ENCODE measurements around the gene PPP1R16B.

The PPP1R16B gene

DNA sequence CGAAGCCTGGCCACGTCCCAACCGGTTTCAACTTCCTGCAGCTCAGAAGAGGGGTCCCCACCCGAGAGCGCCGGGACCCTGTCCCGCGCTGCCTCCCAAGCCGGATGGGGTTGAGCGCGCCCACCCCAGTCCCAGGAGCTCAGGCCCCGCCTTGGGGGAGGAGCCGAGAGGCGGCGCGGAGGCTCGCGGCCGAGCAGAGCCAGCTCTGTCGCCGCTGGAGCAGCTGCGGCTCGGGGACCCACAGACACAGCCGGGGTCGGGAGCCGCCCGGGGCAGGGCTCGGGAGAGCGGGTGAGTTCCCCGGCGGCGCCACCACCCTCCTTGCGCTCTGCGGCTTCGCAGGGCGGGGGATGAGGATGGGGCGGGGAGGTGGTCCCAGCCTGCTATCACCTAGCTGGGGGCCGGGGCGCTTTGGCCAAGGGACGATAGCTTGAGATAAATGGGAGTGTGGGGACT, at the start of gene PPP1R16B:
PPP1R16B (plus strand) TSS at position 196 of the 456 bp plus-strand sequence. CDS start 30,229 bp downstream, outside the sequence.
- ATAC-seq = peak; percentile 90
- peaks cover 36% of the 10 kb centered on the region for H3K36me3 Mint-ChIP-seq

DNA sequence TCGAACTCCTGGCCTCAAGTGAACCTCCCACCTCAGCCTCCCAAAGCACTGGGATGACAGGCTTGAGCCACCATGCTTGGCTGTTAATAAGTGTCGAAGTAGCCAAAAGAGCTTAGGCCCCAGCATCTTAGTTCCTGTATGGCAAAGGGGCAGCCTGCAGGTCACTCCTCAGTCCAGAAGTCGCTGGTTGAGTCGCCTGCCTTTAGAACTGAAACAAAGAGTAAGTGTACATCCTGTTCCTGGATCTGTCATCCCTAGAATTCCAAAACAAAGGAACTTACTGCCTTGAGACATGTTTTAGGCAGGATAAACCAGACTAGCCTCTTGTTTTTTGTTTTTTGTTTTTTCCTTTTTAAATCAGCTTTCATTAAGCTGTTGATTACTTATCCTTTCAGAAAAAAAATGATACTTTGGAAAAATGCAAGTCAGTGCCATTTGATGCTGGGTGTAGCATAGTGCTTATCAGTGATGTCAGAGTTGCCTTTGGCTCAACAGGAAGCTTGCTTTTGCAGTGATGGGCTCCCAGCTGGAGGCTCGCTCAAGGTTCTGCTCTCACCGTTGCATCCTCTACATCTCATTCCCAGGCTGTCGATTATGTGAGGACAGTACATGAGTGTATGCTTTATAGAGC, 48.2 kb upstream of the PPP1R16B start:
- no peaks in the 10 kb centered on the region for H3K9me3 Mint-ChIP-seq
- H3K27ac Mint-ChIP-seq = no peak overlapping the region
- peaks cover under 1% of the 10 kb centered on the region for H3K4me1 Mint-ChIP-seq
- H3K36me3 Mint-ChIP-seq = peaks cover 100% of the 10 kb centered on the region
- ATAC-seq = no peak
- DNase-seq (ENCODE audit: low spot score in 2 of 2) = no peak
- H3K4me3 Mint-ChIP-seq = no peak overlapping the region

More for the DNA sequence above, at the start of gene PPP1R16B:
- Mint-ChIP-seq H3K4me3 (peak within 1 kb of the TSS; percentile 98), H3K9me3 (no peaks in the 10 kb centered on the region), H3K27ac (peak within 1 kb of the TSS; percentile 96), H3K4me1 (peaks cover 53% of the 10 kb centered on the region)
- DNase-seq (ENCODE audit: low spot score in 2 of 2) = peak in 1 of 2 donors; percentile 68

DNA sequence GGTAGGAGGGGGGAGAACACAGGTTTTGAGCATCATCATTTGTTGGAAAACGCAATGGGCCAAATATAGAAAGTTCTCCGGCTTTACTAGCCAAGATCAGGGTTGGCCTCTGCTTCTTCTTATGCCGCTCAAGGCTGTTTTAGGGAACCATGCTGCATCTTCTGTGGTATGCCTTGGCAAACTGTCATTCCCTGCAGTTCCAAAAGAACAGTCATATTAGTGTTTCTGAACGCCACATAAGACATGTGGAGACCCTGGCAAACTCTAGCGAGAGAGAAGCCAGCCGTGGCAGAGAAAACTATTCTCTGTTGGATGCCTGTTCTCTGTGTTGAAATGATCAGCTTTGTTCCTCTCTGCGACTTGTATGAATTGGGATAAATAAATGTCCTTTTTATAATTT, 46.4 kb upstream of the PPP1R16B start:
- H3K4me3 Mint-ChIP-seq = no peak overlapping the region
- DNase-seq (ENCODE audit: low spot score in 2 of 2) = no peak
- peaks cover 95% of the 10 kb centered on the region for H3K36me3 Mint-ChIP-seq
- peaks cover 16% of the 10 kb centered on the region for H3K4me1 Mint-ChIP-seq
- H3K27ac Mint-ChIP-seq = no peak overlapping the region
- no peaks in the 10 kb centered on the region for H3K9me3 Mint-ChIP-seq
- ATAC-seq = no peak

DNA sequence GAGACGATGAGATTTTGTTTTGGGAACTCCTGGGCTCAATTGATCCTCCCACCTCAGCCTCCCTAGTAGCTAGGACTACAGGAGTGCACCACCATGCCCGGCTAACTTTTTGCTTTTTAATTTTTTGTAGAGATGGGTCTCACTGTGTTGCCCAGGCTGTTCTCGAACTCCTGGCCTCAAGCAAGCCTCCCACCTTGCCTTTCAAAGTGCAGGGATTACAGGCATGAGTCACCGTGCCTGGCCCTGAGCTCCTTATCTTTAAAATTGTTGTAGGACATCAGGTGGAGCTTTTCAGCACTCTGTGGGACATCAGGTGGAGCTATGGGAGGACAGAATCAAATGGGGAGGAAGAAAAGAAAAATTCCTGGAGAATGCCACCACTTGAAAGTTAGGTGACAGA, 44.5 kb upstream of the PPP1R16B start:
- DNase-seq (ENCODE audit: low spot score in 2 of 2) (no peak), ATAC-seq (no peak)
- H3K4me3 Mint-ChIP-seq = no peak overlapping the region
- H3K36me3 Mint-ChIP-seq = peaks cover 91% of the 10 kb centered on the region
- H3K27ac Mint-ChIP-seq = no peak overlapping the region
- no peaks in the 10 kb centered on the region for H3K9me3 Mint-ChIP-seq
- H3K4me1 Mint-ChIP-seq = peaks cover 27% of the 10 kb centered on the region

DNA sequence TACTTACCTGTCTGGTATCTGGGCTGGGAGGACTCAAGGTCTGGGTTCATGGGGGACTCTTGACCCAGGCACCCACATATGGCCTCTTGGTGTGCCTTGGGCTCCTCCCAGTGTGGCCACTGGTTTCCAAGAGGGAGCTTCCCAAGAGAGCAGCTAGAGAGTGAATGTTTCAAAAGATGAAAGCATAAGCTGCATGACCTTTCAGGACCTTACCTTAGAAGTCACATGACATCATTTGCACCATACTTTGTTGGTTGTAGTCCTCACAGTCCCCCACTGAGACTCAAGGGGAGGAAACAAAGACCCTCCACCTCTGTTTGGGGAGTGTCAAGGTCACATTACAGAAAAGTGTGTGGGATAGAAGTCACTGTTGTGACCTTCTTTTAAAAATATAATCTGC, 43.3 kb upstream of the PPP1R16B start:
- Mint-ChIP-seq H3K4me3 (no peak overlapping the region), H3K27ac (peak overlapping the region; percentile 38), H3K36me3 (peaks cover 91% of the 10 kb centered on the region)

DNA sequence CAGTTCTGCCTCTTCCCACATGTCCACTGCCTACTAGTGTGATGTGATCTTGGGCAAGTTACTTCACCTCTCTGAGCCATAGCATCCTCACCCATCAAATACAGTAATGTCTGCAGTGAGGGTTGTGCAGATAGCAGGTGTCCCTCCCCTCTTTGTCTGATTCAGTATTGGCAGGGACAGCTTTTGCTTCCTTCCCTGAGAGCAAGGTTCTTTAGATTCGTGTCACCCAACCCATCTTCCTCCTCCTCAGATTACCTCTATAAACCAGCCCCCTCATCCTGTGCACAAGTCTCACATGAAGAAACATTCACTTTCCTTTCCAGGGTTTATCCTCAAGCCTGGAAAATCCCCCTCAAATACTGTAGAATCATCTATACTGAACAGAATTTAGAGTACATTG, 41.9 kb upstream of the PPP1R16B start:
- Mint-ChIP-seq H3K36me3 (peaks cover 85% of the 10 kb centered on the region), H3K4me3 (no peak overlapping the region), H3K27ac (peak overlapping the region; percentile 38), H3K4me1 (peaks cover 27% of the 10 kb centered on the region), H3K9me3 (no peaks in the 10 kb centered on the region)
- ATAC-seq (peak; percentile 45), DNase-seq (ENCODE audit: low spot score in 2 of 2) (no peak)

More for the DNA sequence above, 43.3 kb upstream of the PPP1R16B start:
- no peak for DNase-seq (ENCODE audit: low spot score in 2 of 2)
- H3K4me1 Mint-ChIP-seq = peaks cover 27% of the 10 kb centered on the region
- H3K9me3 Mint-ChIP-seq = no peaks in the 10 kb centered on the region
- no peak for ATAC-seq

DNA sequence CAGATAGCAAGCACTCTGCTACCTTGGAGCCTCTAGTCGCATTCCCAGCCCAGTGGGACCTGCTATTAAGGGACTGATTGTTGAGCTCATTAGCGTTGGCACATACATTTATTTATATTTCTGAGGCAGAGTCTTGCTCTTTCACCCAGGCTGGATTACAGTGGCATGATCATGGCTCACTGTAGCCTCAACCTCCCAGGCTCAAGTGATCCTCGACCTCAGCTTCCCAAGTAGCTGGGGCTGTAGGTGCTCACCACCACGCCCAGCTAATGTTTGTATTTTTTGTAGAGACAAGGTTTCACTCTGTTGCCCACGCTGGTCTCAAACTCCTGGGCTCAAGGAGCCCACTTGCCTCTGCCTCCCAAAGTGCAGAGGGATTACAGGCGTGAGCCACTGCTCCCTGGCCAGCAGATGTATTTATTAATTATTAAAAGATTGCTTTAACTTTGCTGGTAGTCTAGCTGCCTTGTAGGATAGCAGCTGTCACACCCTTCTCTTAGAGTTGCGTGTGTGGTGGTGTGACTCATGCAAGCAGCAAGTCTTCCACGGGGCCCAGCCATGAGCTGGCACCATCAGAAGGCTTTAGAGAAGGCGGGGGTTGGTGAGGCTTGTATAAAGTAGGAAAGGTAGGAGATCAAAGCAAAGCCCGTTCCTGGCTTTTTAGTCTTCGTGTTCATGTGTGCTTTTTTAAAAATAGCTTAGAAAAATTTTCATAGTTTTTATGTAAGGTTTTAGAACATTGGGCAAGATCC, 40.8 kb upstream of the PPP1R16B start:
- ATAC-seq (peak; percentile 100), DNase-seq (ENCODE audit: low spot score in 2 of 2) (peak in 1 of 2 donors; percentile 24)
- no peaks in the 10 kb centered on the region for H3K9me3 Mint-ChIP-seq
- peak overlapping the region; percentile 25 for H3K4me3 Mint-ChIP-seq
- H3K36me3 Mint-ChIP-seq = peaks cover 74% of the 10 kb centered on the region
- H3K27ac Mint-ChIP-seq = peak overlapping the region; percentile 80
- peaks cover 27% of the 10 kb centered on the region for H3K4me1 Mint-ChIP-seq

DNA sequence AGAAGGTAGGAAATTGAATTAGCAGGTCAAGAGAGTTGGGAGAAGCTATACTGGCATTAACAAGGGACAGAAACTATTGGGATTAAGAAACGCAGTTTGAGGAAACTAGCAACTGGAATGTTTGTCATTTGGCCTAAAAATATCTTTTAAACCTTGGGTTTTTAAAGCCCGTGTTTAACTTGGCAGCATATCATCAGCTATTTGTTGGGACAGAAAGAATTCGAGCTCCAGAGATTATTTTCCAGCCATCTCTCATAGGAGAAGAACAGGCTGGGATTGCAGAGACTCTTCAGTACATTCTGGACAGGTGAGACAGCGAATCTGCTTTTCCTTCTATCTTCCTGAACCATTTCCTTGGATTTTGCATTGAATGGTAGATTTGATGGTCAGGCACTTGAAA, 39.4 kb upstream of the PPP1R16B start:
- DNase-seq (ENCODE audit: low spot score in 2 of 2) = no peak
- Mint-ChIP-seq H3K27ac (no peak overlapping the region), H3K4me3 (no peak overlapping the region), H3K4me1 (peaks cover 27% of the 10 kb centered on the region), H3K9me3 (no peaks in the 10 kb centered on the region), H3K36me3 (peaks cover 61% of the 10 kb centered on the region)
- ATAC-seq = no peak

DNA sequence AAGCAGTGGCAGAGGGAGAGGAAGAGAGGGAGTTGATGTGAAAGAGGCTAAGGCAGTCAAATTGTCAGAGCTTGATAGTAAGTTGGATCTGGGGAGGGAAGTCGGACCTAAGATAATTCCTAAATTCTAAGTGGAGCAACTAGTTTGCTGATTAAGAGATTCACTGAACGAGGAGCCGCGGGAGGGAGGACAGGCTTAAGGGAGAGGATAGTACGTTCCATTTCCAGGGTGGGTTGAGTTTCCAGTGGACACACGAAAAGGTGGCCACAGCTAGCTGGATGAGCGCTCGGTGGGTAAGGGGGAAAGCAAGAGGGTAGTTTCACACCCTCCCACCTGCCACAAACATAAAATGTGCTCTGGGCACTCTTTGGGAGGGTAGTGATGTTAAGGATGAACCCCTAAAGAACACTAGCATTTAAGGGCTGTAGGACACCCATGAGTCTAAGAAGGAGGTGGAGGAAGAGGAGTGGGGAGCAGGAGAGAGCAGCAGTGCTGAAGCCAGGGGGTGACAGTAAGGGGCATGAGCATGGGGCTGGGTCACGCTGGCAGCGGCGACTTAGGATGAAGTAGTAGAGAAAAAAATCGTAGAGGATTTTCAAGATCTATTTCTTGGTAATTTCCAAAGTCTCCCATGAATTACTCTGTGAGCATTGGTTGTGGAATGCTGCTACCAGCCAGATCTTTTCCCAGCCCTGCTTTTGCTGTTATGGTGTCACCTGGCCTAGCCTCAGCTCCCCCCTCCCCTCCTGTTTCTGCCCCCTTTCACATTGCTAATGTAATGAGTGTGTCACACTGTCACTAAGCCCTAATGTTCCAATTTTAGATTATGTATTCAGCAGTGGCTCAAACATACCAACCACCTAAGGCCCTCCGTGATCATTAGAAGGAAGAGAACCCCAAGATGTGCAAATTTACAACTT, 35.9 kb upstream of the PPP1R16B start:
- H3K9me3 Mint-ChIP-seq = peaks cover 7% of the 10 kb centered on the region
- no peak overlapping the region for H3K4me3 Mint-ChIP-seq
- peaks cover 6% of the 10 kb centered on the region for H3K4me1 Mint-ChIP-seq
- no peak for DNase-seq (ENCODE audit: low spot score in 2 of 2)
- H3K27ac Mint-ChIP-seq = peak overlapping the region; percentile 9
- no peak for ATAC-seq
- peaks cover 64% of the 10 kb centered on the region for H3K36me3 Mint-ChIP-seq

DNA sequence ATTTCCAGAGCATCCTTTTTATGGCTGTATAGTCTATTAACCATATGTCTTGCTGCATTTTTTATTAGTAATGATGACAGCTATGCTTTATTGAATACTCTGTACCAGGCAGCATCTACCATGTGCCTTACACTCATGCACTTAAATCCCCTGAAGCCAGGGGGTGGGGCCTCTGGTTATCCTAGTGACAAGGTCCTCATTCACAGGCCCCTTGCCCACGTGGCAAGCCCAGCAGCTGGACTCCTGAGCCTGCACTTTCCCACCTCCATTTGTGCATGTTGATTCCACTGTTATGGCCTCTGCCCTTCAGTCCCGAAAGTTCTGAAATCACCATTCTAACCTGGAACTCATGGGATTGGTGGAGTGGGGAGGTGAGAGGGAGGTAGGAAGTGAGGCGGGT, 35.0 kb upstream of the PPP1R16B start:
- Mint-ChIP-seq H3K4me3 (no peak overlapping the region), H3K9me3 (peaks cover 7% of the 10 kb centered on the region), H3K4me1 (no peaks in the 10 kb centered on the region), H3K27ac (peak overlapping the region; percentile 66), H3K36me3 (peaks cover 56% of the 10 kb centered on the region)
- ATAC-seq (no peak), DNase-seq (ENCODE audit: low spot score in 2 of 2) (no peak)

DNA sequence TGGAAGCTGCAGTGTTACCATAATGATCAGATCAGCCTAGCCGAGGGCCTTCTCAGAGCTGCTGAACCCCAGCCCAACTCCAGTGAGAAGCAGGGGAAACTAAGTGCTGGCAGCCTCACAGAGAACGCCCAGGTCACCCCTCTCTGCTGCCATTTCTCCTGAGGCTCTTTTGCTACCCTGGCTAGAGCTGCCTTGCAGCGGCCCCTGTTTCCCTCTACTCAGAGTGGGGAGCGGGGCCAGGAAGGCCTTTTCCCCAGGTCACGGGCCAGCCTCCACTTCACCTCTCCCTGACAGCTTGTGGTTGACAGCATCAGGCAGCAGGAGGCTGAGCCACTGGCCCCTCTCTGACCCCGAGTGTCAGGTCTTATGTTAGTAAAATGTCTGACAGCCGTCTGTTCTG, 34.5 kb upstream of the PPP1R16B start:
- Mint-ChIP-seq H3K27ac (peak overlapping the region; percentile 66), H3K36me3 (peaks cover 52% of the 10 kb centered on the region), H3K4me3 (no peak overlapping the region), H3K4me1 (peaks cover under 1% of the 10 kb centered on the region), H3K9me3 (peaks cover 7% of the 10 kb centered on the region)
- no peak for DNase-seq (ENCODE audit: low spot score in 2 of 2)
- ATAC-seq = no peak

DNA sequence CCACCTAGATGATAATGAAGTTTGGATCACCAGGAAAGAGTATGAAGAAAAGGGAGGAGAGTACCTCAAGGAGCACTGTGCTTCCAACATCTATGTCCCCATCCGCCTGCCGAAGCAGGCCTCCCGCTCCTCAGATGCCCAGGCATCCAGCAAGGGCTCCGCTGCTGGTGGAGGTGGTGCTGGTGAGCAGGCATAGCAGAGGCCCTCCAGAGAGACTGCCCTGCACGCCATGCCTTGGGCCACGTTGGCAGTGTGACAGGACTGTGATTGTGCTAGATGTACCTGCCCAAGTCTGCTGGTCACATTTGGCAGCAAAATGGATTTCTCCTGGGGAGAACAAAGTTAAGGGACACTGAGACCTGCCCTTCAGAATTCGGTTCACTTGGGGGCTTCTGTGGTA, 33.9 kb upstream of the PPP1R16B start:
- no peak for ATAC-seq
- Mint-ChIP-seq H3K4me3 (no peak overlapping the region), H3K27ac (peak overlapping the region; percentile 66), H3K4me1 (peaks cover 7% of the 10 kb centered on the region), H3K36me3 (peaks cover 51% of the 10 kb centered on the region), H3K9me3 (peaks cover 7% of the 10 kb centered on the region)
- no peak for DNase-seq (ENCODE audit: low spot score in 2 of 2)

DNA sequence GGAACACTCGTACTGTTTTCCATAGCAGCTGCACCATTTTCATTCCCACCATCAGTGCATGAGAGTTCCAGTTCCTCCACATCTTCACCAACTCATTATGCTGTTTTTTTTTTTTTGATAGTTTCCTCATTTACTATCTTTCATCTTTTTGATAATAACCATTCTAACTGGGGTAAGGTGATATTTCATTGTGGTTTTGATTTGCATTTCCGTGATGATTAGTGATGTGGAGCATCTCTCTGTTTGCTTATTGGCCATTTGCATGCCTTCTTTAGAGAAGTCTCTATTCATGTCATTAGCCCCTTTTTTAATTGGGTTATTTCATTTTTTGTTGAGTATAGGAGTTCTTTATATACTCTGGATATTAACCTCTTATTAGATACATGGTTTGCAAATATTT, 31.3 kb upstream of the PPP1R16B start:
- H3K9me3 Mint-ChIP-seq = peaks cover 7% of the 10 kb centered on the region
- no peak overlapping the region for H3K27ac Mint-ChIP-seq
- peaks cover 8% of the 10 kb centered on the region for H3K4me1 Mint-ChIP-seq
- DNase-seq (ENCODE audit: low spot score in 2 of 2) = no peak
- peaks cover 41% of the 10 kb centered on the region for H3K36me3 Mint-ChIP-seq
- ATAC-seq = no peak
- H3K4me3 Mint-ChIP-seq = no peak overlapping the region

DNA sequence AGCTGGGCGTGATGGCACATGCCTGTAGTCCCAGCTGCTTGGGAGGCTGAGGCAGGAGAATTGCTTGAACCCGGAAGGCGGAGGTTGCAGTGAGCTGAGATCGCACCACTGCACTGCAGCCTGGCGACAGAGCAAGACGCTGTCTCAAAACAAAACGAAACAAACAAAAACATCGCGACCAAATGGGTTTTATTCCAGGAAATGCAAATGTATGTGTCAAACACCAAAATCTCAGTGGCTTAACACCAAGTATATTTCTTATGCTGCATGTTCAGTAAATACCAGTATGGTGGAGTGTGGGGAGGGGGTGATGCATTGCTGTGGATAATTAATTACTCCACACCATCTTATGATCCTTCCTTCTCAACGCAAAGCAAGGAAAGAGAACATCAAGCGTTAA, 29.1 kb upstream of the PPP1R16B start:
- H3K36me3 Mint-ChIP-seq = peaks cover 44% of the 10 kb centered on the region
- peak overlapping the region; percentile 76 for H3K27ac Mint-ChIP-seq
- DNase-seq (ENCODE audit: low spot score in 2 of 2) = peak in 1 of 2 donors; percentile 58
- H3K4me1 Mint-ChIP-seq = peaks cover 8% of the 10 kb centered on the region
- H3K4me3 Mint-ChIP-seq = peak overlapping the region; percentile 39
- peak; percentile 84 for ATAC-seq
- H3K9me3 Mint-ChIP-seq = peaks cover 7% of the 10 kb centered on the region

Measured in stimulated activated effector memory CD8-positive, alpha-beta T cell treated with anti-CD3 and anti-CD28 coated beads, Interleukin-12 subunit alpha, Interleukin-12 subunit beta, amount 100 ng/mL, for 72 hours (primary cell).